GM12875 (cell line): ENCODE measurements around the gene NIFK.

Experiments
- H3K4me3 ChIP-seq: one replicate; pipeline ENCODE4 v1.5.1; 2011; ENCODE audit warnings: low read depth, low read length, control low read depth
- TF ChIP-seq, protein P1 (sequence below): IDR thresholded peaks from 2 replicates; pipeline ENCODE4 v1.5.1; 2011; ENCODE audit warnings: low read depth, mild to moderate bottlenecking, control low read depth, inconsistent platforms, low read length, moderate library complexity, borderline replicate concordance; ENCODE audit not compliant: insufficient read depth

The NIFK gene

GRCh38 chr2:121731366-121731765 lies 5.3 kb downstream of the NIFK start:
- no peak overlapping the region for H3K4me3 ChIP-seq
- TF ChIP-seq, protein P1, sequence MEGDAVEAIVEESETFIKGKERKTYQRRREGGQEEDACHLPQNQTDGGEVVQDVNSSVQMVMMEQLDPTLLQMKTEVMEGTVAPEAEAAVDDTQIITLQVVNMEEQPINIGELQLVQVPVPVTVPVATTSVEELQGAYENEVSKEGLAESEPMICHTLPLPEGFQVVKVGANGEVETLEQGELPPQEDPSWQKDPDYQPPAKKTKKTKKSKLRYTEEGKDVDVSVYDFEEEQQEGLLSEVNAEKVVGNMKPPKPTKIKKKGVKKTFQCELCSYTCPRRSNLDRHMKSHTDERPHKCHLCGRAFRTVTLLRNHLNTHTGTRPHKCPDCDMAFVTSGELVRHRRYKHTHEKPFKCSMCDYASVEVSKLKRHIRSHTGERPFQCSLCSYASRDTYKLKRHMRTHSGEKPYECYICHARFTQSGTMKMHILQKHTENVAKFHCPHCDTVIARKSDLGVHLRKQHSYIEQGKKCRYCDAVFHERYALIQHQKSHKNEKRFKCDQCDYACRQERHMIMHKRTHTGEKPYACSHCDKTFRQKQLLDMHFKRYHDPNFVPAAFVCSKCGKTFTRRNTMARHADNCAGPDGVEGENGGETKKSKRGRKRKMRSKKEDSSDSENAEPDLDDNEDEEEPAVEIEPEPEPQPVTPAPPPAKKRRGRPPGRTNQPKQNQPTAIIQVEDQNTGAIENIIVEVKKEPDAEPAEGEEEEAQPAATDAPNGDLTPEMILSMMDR, result no peak

DNA sequence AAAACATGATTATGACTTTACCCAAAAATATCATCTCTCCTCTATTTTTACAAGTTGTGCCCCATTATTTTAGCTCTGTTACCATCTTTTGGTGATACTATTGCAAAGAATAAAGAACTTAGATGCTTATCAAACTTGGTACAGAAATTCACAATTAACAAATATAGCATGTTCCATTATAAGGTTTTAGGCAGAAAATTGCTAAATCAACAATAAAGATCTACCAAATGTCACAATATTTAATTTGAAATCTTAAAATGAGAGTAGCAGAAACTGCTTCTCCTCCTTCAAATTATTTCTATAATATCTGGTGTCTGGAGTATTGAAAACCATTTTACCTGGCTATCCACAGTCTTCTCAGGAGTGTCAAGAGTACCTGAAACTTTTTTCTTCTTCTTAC lies 8.7 kb downstream of the NIFK start:
- H3K4me3 ChIP-seq, result no peak overlapping the region
- TF ChIP-seq, protein P1, result no peak

GRCh38 chr2:121727332-121727731 lies 9.3 kb downstream of the NIFK start:
- H3K4me3 ChIP-seq, result no peak overlapping the region
- TF ChIP-seq, protein P1, result no peak

- H3K4me3 ChIP-seq, result no peak overlapping the region
Measured at GRCh38 chr2:121723316-121723715, 13.4 kb downstream of the NIFK start.

DNA sequence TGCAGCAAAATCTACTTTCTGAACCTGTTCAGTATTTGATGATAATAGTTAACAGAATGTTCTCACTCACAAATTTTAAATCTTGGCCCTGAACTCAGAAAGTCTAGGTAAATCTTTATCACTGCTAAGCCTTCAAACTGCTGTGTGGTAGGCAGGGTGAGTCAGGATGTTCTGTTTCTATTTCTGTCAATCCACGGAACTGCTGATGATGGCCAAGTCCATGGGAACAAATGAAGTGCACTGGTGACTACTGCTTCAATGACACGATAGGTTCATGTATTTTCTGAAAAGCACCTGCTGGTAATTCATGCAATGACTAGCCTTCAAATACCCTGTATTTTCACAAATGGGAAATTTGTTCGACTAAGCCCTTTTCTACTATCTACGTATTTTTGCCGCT lies 14.2 kb downstream of the NIFK start:
- TF ChIP-seq, protein P1, result no peak
- no peak overlapping the region for H3K4me3 ChIP-seq

More at GRCh38 chr2:121723316-121723715, 13.4 kb downstream of the NIFK start:
- TF ChIP-seq, protein P1, result no peak

DNA sequence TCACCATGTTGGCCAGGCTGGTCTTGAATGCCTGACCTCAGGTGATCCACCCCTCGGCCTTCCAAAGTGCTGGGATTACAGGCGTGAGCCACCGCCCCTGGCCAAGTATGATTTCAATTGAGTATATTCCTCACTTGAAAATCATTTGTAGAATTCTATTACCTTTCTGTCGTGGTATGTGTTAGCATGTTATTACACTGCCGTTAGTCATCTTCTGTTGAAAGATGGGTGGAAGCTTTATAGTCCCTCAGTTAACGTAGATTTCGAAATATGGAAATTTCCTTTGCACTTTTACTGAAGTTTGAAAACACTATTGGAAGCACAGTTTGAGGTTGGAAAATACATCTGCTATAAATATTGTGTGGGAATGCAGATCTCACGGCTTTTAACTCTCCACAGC lies 14.7 kb downstream of the NIFK start:
- TF ChIP-seq, protein P1, result no peak
- H3K4me3 ChIP-seq, result no peak overlapping the region

- TF ChIP-seq, protein P1, result no peak
- H3K4me3 ChIP-seq, result no peak overlapping the region
Measured at GRCh38 chr2:121717529-121717928, 19.1 kb downstream of the NIFK start.
